HG02938 (cell line): ENCODE measurements around the gene C6orf120.

Source experiments
- ATAC-seq: cut with Tn5 transposase; IDR thresholded peaks from one replicate; pipeline ENCODE4 v1.9.1; 2021; ENCODE audit warnings: mild to moderate bottlenecking, moderate library complexity; ENCODE audit not compliant: unreplicated experiment

The C6orf120 gene

DNA sequence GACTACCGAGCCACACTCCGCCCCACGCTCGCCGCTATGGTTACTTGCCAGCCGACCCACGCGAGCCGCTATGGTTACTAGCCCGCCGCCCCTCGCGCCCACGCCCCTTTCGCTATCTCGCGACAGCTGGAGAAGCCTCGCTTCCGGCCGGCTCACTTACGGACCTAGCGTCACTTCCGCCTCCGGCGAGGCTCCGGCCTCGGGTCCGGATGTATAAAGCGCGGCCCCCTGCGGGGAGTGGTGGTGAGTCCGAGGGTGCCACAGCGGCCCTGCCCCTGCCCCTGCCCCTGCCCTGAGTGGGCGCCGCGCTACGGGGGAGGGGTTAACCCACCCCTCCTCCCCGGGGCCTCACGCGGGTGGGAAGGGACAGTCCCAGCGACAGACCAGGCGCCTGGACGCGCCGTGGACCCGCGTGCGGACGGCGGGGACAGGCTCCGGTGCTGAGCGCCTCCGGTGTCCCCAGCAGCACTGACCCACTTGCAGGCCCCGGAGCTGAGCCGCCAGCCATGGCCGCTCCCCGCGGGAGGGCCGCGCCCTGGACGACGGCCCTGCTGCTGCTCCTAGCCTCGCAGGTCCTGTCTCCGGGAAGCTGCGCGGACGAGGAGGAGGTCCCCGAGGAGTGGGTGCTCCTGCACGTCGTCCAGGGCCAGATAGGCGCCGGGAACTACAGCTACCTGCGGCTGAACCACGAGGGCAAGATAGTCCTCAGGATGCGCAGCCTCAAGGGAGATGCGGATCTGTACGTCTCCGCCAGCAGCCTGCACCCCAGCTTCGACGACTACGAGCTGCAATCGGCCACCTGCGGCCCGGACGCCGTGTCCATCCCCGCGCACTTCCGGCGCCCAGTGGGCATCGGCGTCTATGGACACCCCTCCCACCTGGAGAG lies at the start of gene C6orf120, which contains the start of gene WDR27:
Gene C6orf120, plus strand, starts transcription at position 173 of the 886 bp plus-strand sequence. Its CDS starts 334 bp downstream, at position 507.
Gene WDR27, minus strand, starts transcription at position 76 of the 886 bp plus-strand sequence. CDS start 13,024 bp downstream, outside the sequence.
- peak; percentile 85 for ATAC-seq

DNA sequence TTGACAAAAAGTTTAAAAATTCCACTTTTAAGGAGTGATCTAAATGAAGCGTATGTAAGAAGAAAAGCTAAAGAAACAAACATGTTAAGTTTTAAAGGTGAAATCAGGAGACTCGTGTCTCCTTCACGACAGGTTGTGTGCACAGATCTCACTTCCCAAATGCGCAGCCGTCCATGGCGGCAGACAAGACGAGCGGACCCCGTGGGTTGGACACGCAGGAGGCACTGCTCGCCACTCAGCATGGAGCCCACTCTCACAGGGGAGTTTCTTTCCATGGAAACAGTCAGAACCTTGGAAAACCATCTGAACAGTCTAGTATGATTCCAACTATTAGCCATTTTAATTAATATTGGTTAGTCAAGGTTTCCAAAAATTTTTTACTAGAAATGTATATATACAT lies 49.0 kb upstream of the C6orf120 start:
- ATAC-seq, result no peak

DNA sequence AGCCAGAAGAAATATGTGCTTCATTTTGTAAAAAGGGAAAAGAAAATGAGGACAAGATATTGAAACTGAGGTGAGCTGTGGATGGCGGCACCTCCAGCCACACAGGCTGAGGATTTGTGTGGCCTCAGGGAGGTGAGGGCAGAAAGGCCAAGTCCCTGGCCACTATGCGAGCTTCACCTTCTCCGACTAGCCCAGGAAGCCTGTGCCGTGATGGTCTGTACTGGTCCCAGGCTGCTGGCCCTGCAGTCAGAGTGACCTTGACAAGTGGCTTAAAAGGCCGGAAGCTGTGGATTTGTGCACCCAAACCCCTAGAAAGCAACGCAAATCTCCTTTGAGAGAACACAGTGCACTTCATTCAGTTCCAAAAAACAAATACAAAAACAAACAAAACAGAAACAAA lies 48.2 kb upstream of the C6orf120 start:
- no peak for ATAC-seq

GRCh38 chr6:169654598-169655391 lies 47.1 kb upstream of the C6orf120 start:
- peak; percentile 96 for ATAC-seq

GRCh38 chr6:169656546-169657283 lies 45.2 kb upstream of the C6orf120 start:
- no peak for ATAC-seq

DNA sequence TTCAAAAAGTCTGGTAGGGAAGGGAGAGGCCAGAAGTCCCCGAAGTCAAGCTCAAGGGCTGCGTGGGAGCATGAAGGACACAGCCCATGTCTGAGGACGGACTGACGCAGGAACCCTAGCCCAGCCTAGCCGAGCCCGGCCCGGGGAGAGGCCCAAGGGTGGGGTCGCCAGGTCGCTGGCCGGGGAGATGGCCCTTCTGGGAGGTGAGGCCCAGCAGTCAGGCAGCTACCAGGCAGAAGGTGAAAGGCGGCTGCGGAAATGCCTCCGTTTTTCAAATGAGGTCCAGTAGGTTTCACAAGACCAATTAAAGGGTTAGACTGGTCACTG lies 44.7 kb upstream of the C6orf120 start:
- ATAC-seq, result no peak

- ATAC-seq, result no peak
Measured at GRCh38 chr6:169659820-169660610, 41.9 kb upstream of the C6orf120 start.

DNA sequence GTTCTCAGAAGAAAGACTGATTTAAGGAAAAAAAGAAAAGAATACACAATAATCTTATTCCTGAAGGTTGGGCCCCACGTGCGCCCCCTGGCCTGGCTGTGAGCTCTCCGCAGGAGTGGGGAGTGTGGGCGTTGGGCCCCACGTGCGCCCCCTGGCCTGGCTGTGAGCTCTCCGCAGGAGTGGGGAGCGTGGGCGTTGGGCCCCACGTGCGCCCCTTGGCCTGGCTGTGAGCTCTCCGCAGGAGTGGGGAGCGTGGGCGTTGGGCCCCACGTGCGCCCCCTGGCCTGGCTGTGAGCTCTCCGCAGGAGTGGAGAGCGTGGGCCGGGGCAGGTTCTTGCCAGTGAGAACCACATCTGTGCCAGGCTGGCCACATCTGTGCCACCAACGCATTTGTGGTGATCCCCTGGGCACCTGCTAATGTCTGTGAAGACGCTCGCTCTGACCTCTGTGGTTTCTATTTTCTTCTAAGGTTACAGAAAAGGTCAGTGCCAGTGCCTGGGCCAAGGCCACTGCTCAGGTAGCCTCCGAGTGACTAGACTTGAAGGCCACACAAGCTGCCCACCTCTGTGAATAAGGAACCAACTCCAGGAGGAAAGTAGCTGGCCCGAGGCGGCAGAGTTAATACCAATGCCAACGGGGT lies 41.1 kb upstream of the C6orf120 start:
- ATAC-seq, result no peak

GRCh38 chr6:169661391-169661756 lies 40.6 kb upstream of the C6orf120 start:
- ATAC-seq, result no peak

GRCh38 chr6:169663468-169663867 lies 38.5 kb upstream of the C6orf120 start:
- no peak for ATAC-seq

DNA sequence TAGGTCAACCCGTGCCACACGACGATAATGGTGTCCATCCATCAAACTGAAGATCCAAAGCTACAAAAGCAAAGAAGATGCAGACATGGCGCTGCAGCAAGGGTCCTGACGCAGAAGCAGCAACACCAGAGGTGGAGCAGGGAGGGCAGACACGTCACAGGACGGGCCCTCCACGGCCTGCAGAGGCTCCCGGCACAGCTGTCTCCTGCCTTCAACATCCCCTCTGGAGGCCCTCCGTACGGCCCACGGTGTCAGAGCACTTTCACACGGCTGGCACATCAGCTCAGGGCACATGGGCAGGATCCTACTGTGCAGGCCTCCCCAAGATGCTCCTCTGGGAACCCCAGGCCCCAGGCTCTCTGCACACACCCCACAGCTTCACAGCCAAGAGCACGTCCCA lies 37.7 kb upstream of the C6orf120 start:
- no peak for ATAC-seq

DNA sequence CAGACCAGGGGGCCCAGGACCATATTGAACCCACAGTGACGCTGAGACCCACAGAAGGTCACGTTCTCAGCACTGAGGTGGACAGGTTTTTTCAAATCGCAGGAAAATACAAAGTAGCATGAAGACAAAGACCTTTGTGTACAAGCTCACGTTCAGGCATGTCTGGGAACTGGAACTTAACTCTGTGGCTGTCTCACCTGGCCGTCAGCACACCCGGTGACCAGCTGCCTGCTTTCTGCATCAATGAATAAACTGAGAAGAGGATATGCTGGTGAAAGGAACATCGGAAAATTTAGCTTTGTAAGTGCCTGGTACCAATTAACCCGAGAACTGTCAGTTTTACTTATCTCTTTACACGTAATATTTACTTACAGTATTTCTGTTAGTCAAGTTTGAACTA lies 36.6 kb upstream of the C6orf120 start:
- ATAC-seq, result no peak

DNA sequence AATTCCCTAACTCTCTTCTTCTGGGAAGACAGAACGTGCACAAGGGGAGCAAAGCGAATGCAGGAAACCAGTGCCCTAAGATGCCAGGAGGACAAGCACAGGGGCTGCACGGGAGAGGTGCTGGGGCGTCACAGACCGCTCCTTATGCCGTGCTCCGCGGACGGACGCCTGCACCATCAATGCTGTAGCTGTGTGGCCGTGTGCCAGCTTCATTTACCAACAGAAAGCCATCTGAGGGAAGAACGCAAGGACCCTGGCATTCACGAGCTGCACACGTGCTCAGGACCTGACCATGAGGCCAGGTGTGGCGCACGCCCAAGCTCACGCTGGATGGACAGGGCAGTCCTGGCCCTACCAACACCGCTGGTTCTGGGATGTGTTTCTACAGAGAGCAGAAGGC lies 35.5 kb upstream of the C6orf120 start:
- ATAC-seq, result no peak

GRCh38 chr6:169667716-169668115 lies 34.2 kb upstream of the C6orf120 start:
- ATAC-seq, result no peak

DNA sequence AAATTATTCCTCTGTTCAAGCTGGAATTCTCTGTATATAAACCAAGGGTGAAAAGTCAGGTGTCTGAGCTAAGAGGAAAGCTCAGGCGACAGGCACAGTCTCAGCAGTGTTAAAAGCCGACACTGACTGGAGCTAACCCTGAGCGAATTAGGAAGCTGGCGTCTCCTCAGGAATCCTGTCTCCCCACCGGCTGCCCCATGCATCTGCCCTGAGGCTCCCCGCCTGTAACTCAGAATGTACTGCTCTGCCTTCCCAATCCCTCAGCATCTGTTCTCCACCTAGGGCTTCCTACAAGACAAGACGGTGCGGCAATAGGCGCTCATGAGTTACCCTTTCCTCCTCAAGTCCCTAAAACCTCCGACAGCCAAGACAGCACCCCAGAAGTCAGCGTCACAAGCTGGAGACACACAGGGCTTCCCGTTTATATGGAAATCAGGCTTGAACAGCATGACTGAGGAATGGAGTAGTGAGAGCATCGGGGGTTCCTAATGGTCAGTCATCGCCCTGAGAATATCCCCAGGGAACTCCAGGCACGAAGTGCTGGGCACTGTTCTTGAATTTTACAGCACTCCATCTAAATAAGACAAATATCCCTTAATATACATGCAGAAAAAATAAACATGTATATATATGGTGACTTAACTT lies 33.6 kb upstream of the C6orf120 start:
- ATAC-seq, result no peak

DNA sequence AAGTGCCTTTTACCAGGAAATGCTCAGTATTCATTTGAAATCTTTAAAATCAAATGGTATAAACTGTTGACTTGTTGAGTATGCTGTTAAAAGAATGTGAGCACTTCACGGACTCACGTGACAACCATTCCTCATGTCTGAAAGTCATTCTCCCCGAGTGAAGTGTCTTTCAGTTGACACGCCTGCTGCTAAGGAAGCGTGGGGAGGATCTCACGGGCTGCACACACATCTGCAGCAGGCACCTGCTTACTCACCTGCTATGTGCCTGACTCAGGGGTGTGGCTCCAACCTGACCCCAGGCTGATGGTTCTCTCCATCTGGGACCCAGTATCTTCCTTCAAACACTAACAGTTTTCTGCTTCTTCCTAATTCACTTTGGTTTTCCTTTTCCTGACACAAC lies 32.8 kb upstream of the C6orf120 start:
- no peak for ATAC-seq

- no peak for ATAC-seq
Measured at GRCh38 chr6:169669889-169670288, 32.0 kb upstream of the C6orf120 start.

DNA sequence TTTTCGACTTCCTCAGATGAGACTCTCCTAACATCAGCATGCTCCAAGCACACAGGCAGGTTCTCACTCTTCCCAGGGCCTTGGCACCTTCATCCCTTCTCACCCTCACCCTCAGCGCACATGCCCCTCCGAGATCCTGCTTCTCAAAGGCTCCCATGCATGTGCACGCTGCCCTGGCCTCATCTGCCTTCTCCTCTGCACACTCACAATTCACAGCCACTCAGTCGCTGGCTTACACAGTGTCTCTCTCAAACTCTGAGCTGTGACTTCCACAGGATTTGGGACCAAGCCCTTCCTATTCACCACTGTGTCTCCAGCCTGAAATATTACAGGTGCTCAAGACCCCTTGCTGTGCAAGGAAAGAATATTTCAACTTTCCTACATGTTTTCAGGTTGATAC lies 30.4 kb upstream of the C6orf120 start:
- no peak for ATAC-seq

- no peak for ATAC-seq
Measured at GRCh38 chr6:169675011-169675410, 26.9 kb upstream of the C6orf120 start.

DNA sequence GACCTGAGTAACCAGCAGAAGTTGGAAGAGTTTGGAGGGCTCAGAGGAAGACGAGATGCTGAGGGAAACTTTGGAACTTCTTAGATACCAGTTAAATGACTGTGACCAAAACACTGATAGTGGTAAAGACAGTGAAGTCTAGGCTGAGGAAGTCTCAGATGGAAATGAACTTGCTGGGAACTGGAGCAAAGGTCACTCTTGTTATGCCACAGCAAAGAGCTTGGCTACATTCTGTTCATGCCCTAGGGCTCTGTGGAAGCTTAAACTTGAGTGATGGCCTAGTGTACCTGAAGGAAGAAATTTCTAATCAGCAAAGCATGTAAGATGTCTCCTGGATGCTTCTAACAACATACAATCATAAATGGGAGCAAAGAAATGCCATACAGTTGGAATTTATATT lies 24.8 kb upstream of the C6orf120 start:
- ATAC-seq, result no peak
